ENCODE results near the gene RERE.
"Not testable (repeated sequence)": the region's sequence is repeated elsewhere in the genome, so short reads cannot be mapped to it uniquely, and the experiment has no call there.

The RERE gene

GRCh38 chr1:8595941-8596340, 221.5 kb downstream of the RERE start:
- FAIRE-seq (no peak), DNase-seq (ENCODE audit: insufficient read length) (no peak)
- no peak for TF ChIP-seq TAF1 (IDR thresholded peaks at IDR 0.05; ENCODE audit: borderline replicate concordance, low read depth, low read length)
- no peak for TF ChIP-seq POLR2A (IDR thresholded peaks at IDR 0.05; ENCODE audit: low read depth, low read length)
- TF ChIP-seq POLR2AphosphoS5 (IDR thresholded peaks at IDR 0.05; ENCODE audit: low read depth, low read length), result no peak

GRCh38 chr1:8595332-8595731, 222.1 kb downstream of the RERE start:
- DNase-seq (ENCODE audit: insufficient read length) (no peak), FAIRE-seq (no peak)
- no peak for TF ChIP-seq POLR2AphosphoS5 (IDR thresholded peaks at IDR 0.05; ENCODE audit: low read depth, low read length)
- no peak for TF ChIP-seq POLR2A (IDR thresholded peaks at IDR 0.05; ENCODE audit: low read depth, low read length)
- TF ChIP-seq TAF1 (IDR thresholded peaks at IDR 0.05; ENCODE audit: borderline replicate concordance, low read depth, low read length), result no peak

- DNase-seq (ENCODE audit: insufficient read length); FAIRE-seq: not testable (repeated sequence)
Observed at GRCh38 chr1:8593292-8593691, 224.1 kb downstream of the RERE start.

GRCh38 chr1:8591569-8591968, 225.9 kb downstream of the RERE start:
- DNase-seq (ENCODE audit: insufficient read length) (no peak), FAIRE-seq (no peak)
- TF ChIP-seq POLR2A (IDR thresholded peaks at IDR 0.05; ENCODE audit: low read depth, low read length), result no peak
- TF ChIP-seq TAF1 (IDR thresholded peaks at IDR 0.05; ENCODE audit: borderline replicate concordance, low read depth, low read length), result no peak
- no peak for TF ChIP-seq POLR2AphosphoS5 (IDR thresholded peaks at IDR 0.05; ENCODE audit: low read depth, low read length)

GRCh38 chr1:8590721-8591351, 226.6 kb downstream of the RERE start:
- TF ChIP-seq TAF1 (IDR thresholded peaks at IDR 0.05; ENCODE audit: borderline replicate concordance, low read depth, low read length) (no peak), POLR2AphosphoS5 (IDR thresholded peaks at IDR 0.05; ENCODE audit: low read depth, low read length) (no peak), POLR2A (IDR thresholded peaks at IDR 0.05; ENCODE audit: low read depth, low read length) (no peak)
- DNase-seq (ENCODE audit: insufficient read length) (no peak), FAIRE-seq (no peak)

GRCh38 chr1:8589571-8589970, 227.9 kb downstream of the RERE start:
- DNase-seq (ENCODE audit: insufficient read length) (no peak), FAIRE-seq (no peak)
- TF ChIP-seq POLR2AphosphoS5 (IDR thresholded peaks at IDR 0.05; ENCODE audit: low read depth, low read length) (no peak), POLR2A (IDR thresholded peaks at IDR 0.05; ENCODE audit: low read depth, low read length) (no peak), TAF1 (IDR thresholded peaks at IDR 0.05; ENCODE audit: borderline replicate concordance, low read depth, low read length) (no peak)

- TF ChIP-seq TAF1 (IDR thresholded peaks at IDR 0.05; ENCODE audit: borderline replicate concordance, low read depth, low read length) (no peak), POLR2A (IDR thresholded peaks at IDR 0.05; ENCODE audit: low read depth, low read length) (no peak), POLR2AphosphoS5 (IDR thresholded peaks at IDR 0.05; ENCODE audit: low read depth, low read length) (no peak)
- DNase-seq (ENCODE audit: insufficient read length) (no peak), FAIRE-seq (no peak)
Observed at GRCh38 chr1:8587784-8588183, 229.7 kb downstream of the RERE start.

- TF ChIP-seq POLR2A (IDR thresholded peaks at IDR 0.05; ENCODE audit: low read depth, low read length) (no peak), POLR2AphosphoS5 (IDR thresholded peaks at IDR 0.05; ENCODE audit: low read depth, low read length) (no peak), TAF1 (IDR thresholded peaks at IDR 0.05; ENCODE audit: borderline replicate concordance, low read depth, low read length) (no peak)
- FAIRE-seq, result no peak
- DNase-seq (ENCODE audit: insufficient read length), result no peak
Observed at GRCh38 chr1:8586438-8586837, 231.0 kb downstream of the RERE start.

GRCh38 chr1:8584316-8584715, 233.1 kb downstream of the RERE start:
- no peak for DNase-seq (ENCODE audit: insufficient read length)
- no peak for FAIRE-seq
- TF ChIP-seq TAF1 (IDR thresholded peaks at IDR 0.05; ENCODE audit: borderline replicate concordance, low read depth, low read length) (no peak), POLR2A (IDR thresholded peaks at IDR 0.05; ENCODE audit: low read depth, low read length) (no peak), POLR2AphosphoS5 (IDR thresholded peaks at IDR 0.05; ENCODE audit: low read depth, low read length) (no peak)

- no peak for DNase-seq (ENCODE audit: insufficient read length)
Observed at GRCh38 chr1:8583031-8583430, 234.4 kb downstream of the RERE start.

GRCh38 chr1:8580566-8580965, 236.9 kb downstream of the RERE start:
- TF ChIP-seq POLR2AphosphoS5 (IDR thresholded peaks at IDR 0.05; ENCODE audit: low read depth, low read length) (no peak), POLR2A (IDR thresholded peaks at IDR 0.05; ENCODE audit: low read depth, low read length) (no peak), TAF1 (IDR thresholded peaks at IDR 0.05; ENCODE audit: borderline replicate concordance, low read depth, low read length) (no peak)
- no peak for DNase-seq (ENCODE audit: insufficient read length)
- FAIRE-seq, result no peak

More at GRCh38 chr1:8583031-8583430, 234.4 kb downstream of the RERE start:
- peak; percentile 79 for FAIRE-seq
- TF ChIP-seq TAF1 (IDR thresholded peaks at IDR 0.05; ENCODE audit: borderline replicate concordance, low read depth, low read length) (no peak), POLR2A (IDR thresholded peaks at IDR 0.05; ENCODE audit: low read depth, low read length) (no peak), POLR2AphosphoS5 (IDR thresholded peaks at IDR 0.05; ENCODE audit: low read depth, low read length) (no peak)

- FAIRE-seq, result no peak
- DNase-seq (ENCODE audit: insufficient read length), result no peak
- TF ChIP-seq POLR2A (IDR thresholded peaks at IDR 0.05; ENCODE audit: low read depth, low read length), result no peak
- no peak for TF ChIP-seq POLR2AphosphoS5 (IDR thresholded peaks at IDR 0.05; ENCODE audit: low read depth, low read length)
Observed at GRCh38 chr1:8578936-8579335, 238.5 kb downstream of the RERE start.
